ENCODE measurements around the gene SLC37A3. TPM values are rescaled to one million over a fixed set of nuclear protein-coding genes. Genes with fewer than 3 reads are reported as not detected.
"Not testable (repeated sequence)": the region's sequence is repeated elsewhere in the genome, so short reads cannot be mapped to it uniquely, and the experiment has no call there.

The SLC37A3 gene
- total RNA-seq, 1 experiment from 2014 or later, result 75.1 TPM

- in situ Hi-C loops (cut with HindIII; ENCODE audit: low sequenced_read_pairs), result no loop called here
- no peak for DNase-seq (ENCODE audit: low spot score)
Observed at GRCh38 chr7:140358412-140359051, 39.8 kb downstream of the SLC37A3 start.

- in situ Hi-C loops (cut with HindIII; ENCODE audit: low sequenced_read_pairs), result no loop called here
- DNase-seq (ENCODE audit: low spot score), result no peak
Observed at GRCh38 chr7:140358024-140358411, 40.3 kb downstream of the SLC37A3 start.

- in situ Hi-C loops (cut with HindIII; ENCODE audit: low sequenced_read_pairs), result no loop called here
- no peak for DNase-seq (ENCODE audit: low spot score)
Observed at GRCh38 chr7:140350056-140350455, 48.3 kb downstream of the SLC37A3 start.

GRCh38 chr7:140349144-140349771 is 49.1 kb downstream of the SLC37A3 start:
- DNase-seq (ENCODE audit: low spot score), result no peak
- in situ Hi-C loops (cut with HindIII; ENCODE audit: low sequenced_read_pairs), result no loop called here

- in situ Hi-C loops (cut with HindIII; ENCODE audit: low sequenced_read_pairs), result no loop called here
- DNase-seq (ENCODE audit: low spot score), result no peak
Observed at GRCh38 chr7:140348161-140348849, 50.0 kb downstream of the SLC37A3 start.

- no peak for DNase-seq (ENCODE audit: low spot score)
- in situ Hi-C loops (cut with HindIII; ENCODE audit: low sequenced_read_pairs), result no loop called here
Observed at GRCh38 chr7:140347218-140347617, 51.1 kb downstream of the SLC37A3 start.

GRCh38 chr7:140345426-140345825 is 52.9 kb downstream of the SLC37A3 start:
- in situ Hi-C loops (cut with HindIII; ENCODE audit: low sequenced_read_pairs), result no loop called here

GRCh38 chr7:140342727-140343514 is 55.4 kb downstream of the SLC37A3 start:
- peak; percentile 40 for DNase-seq (ENCODE audit: low spot score)
- in situ Hi-C loops (cut with HindIII; ENCODE audit: low sequenced_read_pairs), result no loop called here

More at GRCh38 chr7:140345426-140345825, 52.9 kb downstream of the SLC37A3 start:
- no peak for DNase-seq (ENCODE audit: low spot score)

- DNase-seq (ENCODE audit: low spot score); in situ Hi-C loops (cut with HindIII; ENCODE audit: low sequenced_read_pairs): not testable (repeated sequence)
Observed at GRCh38 chr7:140338959-140339358, 59.4 kb downstream of the SLC37A3 start.

GRCh38 chr7:140334341-140335057 is 63.8 kb downstream of the SLC37A3 start:
- in situ Hi-C loops (cut with HindIII; ENCODE audit: low sequenced_read_pairs), result no loop called here

GRCh38 chr7:140333686-140334085 is 64.6 kb downstream of the SLC37A3 start:
- in situ Hi-C loops (cut with HindIII; ENCODE audit: low sequenced_read_pairs), result no loop called here
- DNase-seq (ENCODE audit: low spot score), result no peak

More at GRCh38 chr7:140334341-140335057, 63.8 kb downstream of the SLC37A3 start:
- DNase-seq (ENCODE audit: low spot score), result no peak

GRCh38 chr7:140333223-140333622 is 65.1 kb downstream of the SLC37A3 start:
- in situ Hi-C loops (cut with HindIII; ENCODE audit: low sequenced_read_pairs), result no loop called here
- no peak for DNase-seq (ENCODE audit: low spot score)

GRCh38 chr7:140330595-140330994 is 67.7 kb downstream of the SLC37A3 start:
- no peak for DNase-seq (ENCODE audit: low spot score)
- in situ Hi-C loops (cut with HindIII; ENCODE audit: low sequenced_read_pairs), result no loop called here

GRCh38 chr7:140330128-140330527 is 68.2 kb downstream of the SLC37A3 start:
- in situ Hi-C loops (cut with HindIII; ENCODE audit: low sequenced_read_pairs), result no loop called here
- DNase-seq (ENCODE audit: low spot score), result no peak

GRCh38 chr7:140327261-140327661 is 71.1 kb downstream of the SLC37A3 start:
- no peak for DNase-seq (ENCODE audit: low spot score)
- in situ Hi-C loops (cut with HindIII; ENCODE audit: low sequenced_read_pairs), result no loop called here

- in situ Hi-C loops (cut with HindIII; ENCODE audit: low sequenced_read_pairs), result no loop called here
- peak; percentile 34 for DNase-seq (ENCODE audit: low spot score)
Observed at GRCh38 chr7:140326116-140326928, 72.0 kb downstream of the SLC37A3 start.

GRCh38 chr7:140325600-140325999 is 72.7 kb downstream of the SLC37A3 start:
- DNase-seq (ENCODE audit: low spot score), result no peak
- in situ Hi-C loops (cut with HindIII; ENCODE audit: low sequenced_read_pairs), result no loop called here

GRCh38 chr7:140324714-140325113 is 73.6 kb downstream of the SLC37A3 start:
- in situ Hi-C loops (cut with HindIII; ENCODE audit: low sequenced_read_pairs), result no loop called here
- no peak for DNase-seq (ENCODE audit: low spot score)
